HK-2 (cell line): ENCODE data around the gene KIAA0513.

Experiments used
- DNase-seq: peaks from one replicate; pipeline ENCODE4 v3.0.0-alpha.2; 2018; ENCODE audit not compliant: unreplicated experiment

The KIAA0513 gene

GRCh38 chr16:85089525-85089924, 61.9 kb downstream of the KIAA0513 start:
- no peak for DNase-seq

DNA sequence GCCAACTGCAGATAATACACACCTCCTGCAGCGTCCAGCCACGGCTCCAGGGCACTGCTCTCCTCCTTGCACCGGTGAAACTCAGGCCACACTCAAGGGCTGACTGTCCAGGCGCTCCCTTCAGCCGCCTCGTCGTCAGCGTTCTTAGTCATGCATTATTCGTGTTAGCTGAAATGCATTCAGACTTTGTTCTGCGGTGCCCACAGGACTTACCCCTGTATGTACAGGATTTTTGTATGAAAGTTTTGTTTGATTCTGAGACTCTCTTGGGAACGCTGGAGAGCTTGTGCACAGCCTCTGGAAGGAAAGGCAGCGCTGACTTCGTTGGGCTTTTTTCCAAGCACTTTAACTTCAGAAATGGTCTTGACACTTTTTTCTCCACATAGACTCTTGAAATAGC, 62.6 kb downstream of the KIAA0513 start:
- DNase-seq: no peak

GRCh38 chr16:85090873-85091521, 63.4 kb downstream of the KIAA0513 start:
- no peak for DNase-seq

DNA sequence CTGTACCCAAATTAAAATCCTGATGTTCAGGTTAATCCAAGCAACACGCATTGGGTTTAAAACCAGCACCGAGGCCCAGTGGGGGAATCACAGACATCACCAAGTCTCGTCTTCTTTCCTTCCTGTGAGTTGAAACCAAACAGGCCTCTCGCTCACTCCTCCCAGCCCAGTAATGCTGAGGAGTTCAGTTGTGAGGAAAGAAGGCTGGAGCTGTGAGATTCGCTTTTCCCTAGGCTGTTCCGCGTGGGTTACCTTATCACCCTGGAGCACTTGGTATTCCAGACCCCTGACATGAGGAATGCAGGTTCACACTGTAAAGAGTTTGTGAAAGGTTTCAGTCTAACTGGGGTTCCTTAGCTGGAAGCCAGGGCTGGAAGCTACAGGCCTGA, 63.9 kb downstream of the KIAA0513 start:
- no peak for DNase-seq

GRCh38 chr16:85092309-85092708, 64.7 kb downstream of the KIAA0513 start:
- no peak for DNase-seq

DNA sequence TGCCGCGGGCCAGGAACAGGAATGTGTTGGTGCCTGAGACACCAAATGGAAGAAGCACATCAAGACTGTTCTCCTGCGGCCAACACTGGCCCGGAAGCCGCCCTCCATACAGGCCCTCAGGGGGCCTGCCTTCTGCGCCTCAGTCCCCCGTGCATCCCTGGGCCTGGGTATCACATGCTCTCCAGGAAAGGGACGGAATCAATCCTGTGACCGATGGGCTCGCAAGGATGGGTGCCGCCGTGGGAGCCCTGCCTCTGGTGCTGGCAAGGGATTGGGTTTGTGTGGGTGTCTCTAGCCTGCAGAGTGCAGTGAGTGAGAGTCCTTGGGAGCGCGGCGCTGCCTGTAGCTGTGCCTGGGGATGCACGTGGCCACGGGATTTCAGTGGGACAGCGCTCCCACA, 65.3 kb downstream of the KIAA0513 start:
- DNase-seq: no peak

GRCh38 chr16:85093705-85094104, 66.1 kb downstream of the KIAA0513 start:
- no peak for DNase-seq

- DNase-seq: no peak
Measured at GRCh38 chr16:85094176-85094805, 66.7 kb downstream of the KIAA0513 start.

GRCh38 chr16:85094812-85095211, 67.2 kb downstream of the KIAA0513 start:
- no peak for DNase-seq

GRCh38 chr16:85096921-85097320, 69.3 kb downstream of the KIAA0513 start:
- DNase-seq: no peak

GRCh38 chr16:85098565-85098964, 71.0 kb downstream of the KIAA0513 start:
- DNase-seq: no peak

DNA sequence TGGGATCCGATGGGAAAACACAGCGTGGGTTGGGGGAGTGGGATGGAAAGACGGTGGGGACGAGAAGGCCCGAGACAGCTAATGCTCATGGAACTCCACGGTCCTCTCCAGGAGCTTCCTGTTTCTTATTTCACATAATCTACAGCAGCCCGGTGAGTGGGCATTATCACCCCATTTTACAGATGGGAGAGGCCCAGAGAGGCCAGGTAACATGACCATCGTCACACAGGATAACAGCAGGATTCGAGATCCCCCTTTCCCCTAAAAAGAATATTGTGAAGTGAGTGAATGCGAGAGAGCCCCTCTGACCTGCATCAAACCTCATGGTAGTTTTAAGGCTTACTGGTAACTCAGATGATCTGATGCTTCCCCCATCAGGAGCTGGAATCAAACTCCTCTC, 72.7 kb downstream of the KIAA0513 start:
- no peak for DNase-seq

- no peak for DNase-seq
Measured at GRCh38 chr16:85101956-85102630, 74.5 kb downstream of the KIAA0513 start.

DNA sequence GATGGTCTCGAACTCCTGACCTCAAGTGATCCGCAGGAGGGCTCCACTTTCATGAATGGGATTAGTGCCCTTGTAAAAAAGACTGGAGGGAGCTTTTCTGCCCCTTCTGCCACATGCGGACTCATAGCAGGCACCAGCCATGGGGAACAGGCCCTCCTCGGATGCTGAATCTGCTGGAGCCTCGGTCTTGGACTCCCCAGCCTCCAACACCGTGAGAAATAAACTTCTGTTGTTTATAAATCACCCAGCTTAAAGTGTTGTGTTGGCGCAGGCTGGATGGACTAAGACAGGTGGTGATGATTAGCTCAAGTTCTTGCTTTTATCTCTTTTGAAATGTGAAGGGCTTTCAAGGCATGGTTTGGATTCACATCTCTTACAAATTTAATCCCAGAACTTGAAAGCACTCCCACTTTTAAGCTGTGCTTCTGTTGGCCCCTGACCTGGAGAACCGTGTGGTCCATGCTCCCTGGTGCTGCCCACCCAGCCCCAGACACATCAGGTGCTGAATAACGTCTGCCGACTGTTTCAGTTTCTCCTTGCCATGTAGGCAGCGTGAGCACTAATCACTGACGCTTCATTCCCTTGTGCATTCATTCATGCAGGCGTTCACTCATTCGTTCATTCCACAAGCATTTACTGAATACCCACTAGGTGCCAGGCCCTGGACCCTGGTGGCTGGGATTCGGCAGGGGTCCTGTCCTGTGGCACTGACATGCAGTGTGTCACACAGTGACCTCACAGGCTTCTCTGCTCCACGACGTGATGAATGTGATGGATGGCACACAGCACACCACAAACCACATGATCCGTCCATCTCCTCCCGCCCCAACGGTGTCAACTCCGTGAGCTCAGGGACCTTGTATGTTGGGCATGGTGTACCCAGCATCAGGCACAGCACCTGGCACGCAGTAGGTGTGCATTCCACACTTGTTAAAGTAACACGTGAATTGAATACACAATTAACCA, 75.8 kb downstream of the KIAA0513 start:
- no peak for DNase-seq

DNA sequence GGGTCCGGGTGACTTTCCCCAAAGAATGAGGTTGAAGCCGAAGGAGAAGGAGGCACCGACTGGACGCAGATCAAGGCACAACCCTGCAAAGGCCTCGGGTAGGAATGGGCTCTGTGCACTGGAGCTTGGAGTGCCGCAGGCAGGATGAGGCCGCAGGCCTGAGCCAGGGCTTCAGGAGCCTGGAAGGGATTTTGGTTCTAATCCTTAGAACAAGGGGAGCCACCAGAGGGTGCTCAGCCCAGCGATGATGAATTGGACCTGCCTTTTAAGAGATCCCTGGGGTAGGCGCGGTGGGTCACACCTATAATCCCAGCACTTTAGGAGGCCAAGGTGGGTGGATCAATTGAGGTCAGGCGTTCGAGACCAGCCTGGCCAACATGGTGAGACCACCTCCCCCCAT, 76.6 kb downstream of the KIAA0513 start:
- no peak for DNase-seq

DNA sequence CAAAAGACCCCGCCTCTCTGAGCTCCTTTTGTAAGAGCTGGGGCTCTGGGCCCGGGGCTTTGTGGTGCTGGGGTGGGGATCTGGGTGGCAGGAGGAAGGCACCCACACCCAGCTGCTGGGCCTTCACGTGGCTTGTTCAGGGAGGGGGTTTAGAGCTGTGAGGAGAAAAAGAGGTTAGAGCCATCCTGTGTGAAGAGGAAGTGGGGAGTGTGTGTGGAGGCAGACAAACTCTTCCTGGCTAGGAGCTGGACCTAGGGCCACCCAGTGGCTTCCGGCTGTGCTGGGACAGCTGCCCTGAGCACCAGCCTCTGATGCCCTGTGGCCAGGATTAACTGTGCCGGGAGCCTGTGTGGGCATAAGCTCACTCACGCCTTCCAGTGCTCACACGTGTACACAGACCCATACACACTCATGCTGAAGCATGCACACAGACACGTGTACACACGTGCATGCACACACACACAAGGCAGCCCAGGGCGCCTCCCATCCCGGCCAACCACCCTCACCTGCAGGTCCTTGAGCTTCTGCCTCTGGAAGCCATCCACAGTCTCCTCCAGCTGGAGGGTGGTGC, 77.3 kb downstream of the KIAA0513 start:
- no peak for DNase-seq

- no peak for DNase-seq
Measured at GRCh38 chr16:85105475-85105874, 77.9 kb downstream of the KIAA0513 start.

DNA sequence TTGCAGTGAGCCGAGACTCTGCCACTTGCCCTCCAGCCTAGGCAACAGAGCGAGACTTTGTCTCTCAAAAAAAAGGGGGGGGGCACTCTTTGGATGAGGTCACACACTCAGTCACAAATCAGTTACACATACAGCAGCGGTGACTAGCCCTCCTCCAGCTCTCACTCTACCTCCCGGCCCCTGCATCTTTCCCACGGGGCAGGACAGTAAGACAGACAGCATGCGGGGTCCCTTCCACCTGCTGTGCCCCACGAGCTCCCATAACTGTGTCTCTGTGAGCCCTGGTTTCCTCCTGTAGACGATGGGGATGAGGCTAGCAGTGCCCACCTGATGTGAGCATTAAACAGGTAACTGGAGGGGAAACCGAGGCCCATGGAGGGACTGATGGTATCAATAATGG, 79.5 kb downstream of the KIAA0513 start:
- DNase-seq: no peak

DNA sequence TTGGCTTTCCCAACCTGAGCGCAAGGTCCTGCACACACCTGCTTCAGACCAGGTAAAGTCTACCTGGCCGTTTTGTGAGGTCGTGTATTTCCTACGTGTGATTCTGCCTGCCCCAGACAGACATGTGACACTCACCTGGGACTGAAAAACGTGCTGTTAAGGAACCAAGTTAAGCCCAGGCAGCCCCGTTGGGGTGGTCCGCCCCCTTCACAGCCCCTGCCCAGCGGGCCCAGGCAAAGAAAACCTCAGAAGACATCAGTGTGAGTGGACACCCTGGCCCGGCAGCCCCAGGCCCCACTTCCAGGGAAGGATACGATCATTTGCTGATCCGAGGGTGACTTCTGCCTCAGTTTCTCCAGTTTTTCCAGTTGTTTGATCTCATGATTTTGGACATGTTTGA, 79.9 kb downstream of the KIAA0513 start:
- no peak for DNase-seq

- no peak for DNase-seq
Measured at GRCh38 chr16:85110105-85110504, 82.5 kb downstream of the KIAA0513 start.

GRCh38 chr16:85111184-85111583, 83.6 kb downstream of the KIAA0513 start:
- no peak for DNase-seq

DNA sequence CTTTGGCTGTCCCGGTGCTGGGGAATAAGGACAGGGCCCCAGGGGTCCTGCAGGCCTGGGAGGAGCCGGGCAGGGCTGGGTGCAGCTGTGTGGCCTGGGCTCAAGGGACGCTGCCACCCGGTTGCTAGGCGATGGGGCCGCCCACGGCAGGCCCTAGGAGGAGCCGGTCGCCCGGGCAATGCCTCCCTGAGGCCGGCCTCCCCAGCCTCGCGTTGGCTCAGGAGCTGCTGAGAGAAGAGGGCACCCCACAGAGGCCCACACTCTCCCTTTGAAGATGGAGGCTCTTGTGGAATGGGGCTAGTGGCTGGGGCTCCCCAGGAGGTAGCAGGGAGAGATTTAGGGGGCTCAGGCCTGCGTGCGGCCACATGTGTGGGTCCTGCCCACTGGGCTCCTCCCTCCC, 84.8 kb downstream of the KIAA0513 start, which contains the start of gene CIBAR2:
CIBAR2 (minus strand) TSS at position 109 of the 400 bp plus-strand sequence. CDS start 120 bp downstream, outside the sequence.
- no peak for DNase-seq
